GM18907 (cell line): ENCODE measurements around the gene GRIN1.
A peak's percentile ranks its signal among the peaks of the same experiment; 100 is the strongest.

ENCODE experiments used
- ATAC-seq: cut with Tn5 transposase; IDR thresholded peaks from one replicate; pipeline ENCODE4 v1.9.1; 2021; ENCODE audit warnings: mild to moderate bottlenecking, moderate library complexity; ENCODE audit not compliant: unreplicated experiment

Gene GRIN1

GRCh38 chr9:137205126-137206069 lies 66.4 kb downstream of the GRIN1 start, which contains the start of the genes NDOR1 and TMEM203:
Gene NDOR1 (plus strand): TSS chr9:137205700. CDS start chr9:137205778, 78 bp downstream.
Gene TMEM203 (minus strand): TSS chr9:137205648. CDS start chr9:137205414, 234 bp downstream.
- peak; percentile 56 for ATAC-seq

GRCh38 chr9:137206602-137207001 lies 67.6 kb downstream of the GRIN1 start:
- no peak for ATAC-seq

GRCh38 chr9:137211532-137211931 lies 72.6 kb downstream of the GRIN1 start:
- ATAC-seq: no peak

- ATAC-seq: no peak
These were observed 73.6 kb downstream of the GRIN1 start for GRCh38 chr9:137212520-137212919.

- no peak for ATAC-seq
These were observed 74.5 kb downstream of the GRIN1 start for GRCh38 chr9:137213160-137214060.

- no peak for ATAC-seq
These were observed 75.7 kb downstream of the GRIN1 start for GRCh38 chr9:137214620-137215019.

- no peak for ATAC-seq
These were observed 76.4 kb downstream of the GRIN1 start for GRCh38 chr9:137215196-137215986.

- no peak for ATAC-seq
These were observed 77.4 kb downstream of the GRIN1 start for GRCh38 chr9:137216188-137216965.

- ATAC-seq: no peak
These were observed 78.6 kb downstream of the GRIN1 start for GRCh38 chr9:137217276-137218211.

GRCh38 chr9:137218212-137218753 lies 79.3 kb downstream of the GRIN1 start:
- ATAC-seq: no peak
